H9 (cell line): ENCODE measurements around the gene WDHD1. TPM values are rescaled to one million over a fixed set of nuclear protein-coding genes. Genes with fewer than 3 reads are reported as not detected.
A peak's percentile ranks its signal among the peaks of the same experiment; 100 is the strongest.

Experiments
- DNase-seq: peaks from one replicate; pipeline ENCODE4 v3.0.0-alpha.2; 2017
- H2AFZ ChIP-seq: one replicate; pipeline ENCODE4 v1.6.1; 2013; ENCODE audit warnings: mild to moderate bottlenecking, low read length, control low read depth, moderate library complexity
- H2AK5ac ChIP-seq: 2 replicates; pipeline ENCODE4 v1.6.1; 2013; ENCODE audit warnings: low read length, control low read depth, mixed read lengths; ENCODE audit not compliant: insufficient read length
- H2BK120ac ChIP-seq: one replicate; pipeline ENCODE4 v1.6.1; 2013; ENCODE audit warnings: low read depth, mild to moderate bottlenecking, low read length, control low read depth, inconsistent platforms; ENCODE audit not compliant: poor library complexity, severe bottlenecking
- H2BK12ac ChIP-seq: 2 replicates; pipeline ENCODE4 v1.6.1; 2013; ENCODE audit warnings: low read length, control low read depth, mixed read lengths, low read depth; ENCODE audit not compliant: insufficient read length
- H2BK15ac ChIP-seq: 2 replicates; pipeline ENCODE4 v1.6.1; 2013; ENCODE audit warnings: low read depth, low read length, control low read depth
- H2BK20ac ChIP-seq: one replicate; pipeline ENCODE4 v1.6.1; 2013; ENCODE audit warnings: low read depth, mild to moderate bottlenecking, low read length, control low read depth, inconsistent platforms; ENCODE audit not compliant: poor library complexity, severe bottlenecking
- H2BK5ac ChIP-seq: 2 replicates; pipeline ENCODE4 v1.6.1; 2013; ENCODE audit warnings: low read length, control low read depth, mixed read lengths; ENCODE audit not compliant: insufficient read length
- H3K14ac ChIP-seq: 2 replicates; pipeline ENCODE4 v1.6.1; 2013; ENCODE audit warnings: low read length, control low read depth; ENCODE audit not compliant: insufficient read depth
- H3K18ac ChIP-seq: 2 replicates; pipeline ENCODE4 v1.6.1; 2013; ENCODE audit warnings: low read depth, mild to moderate bottlenecking, mixed read lengths, low read length, control low read depth; ENCODE audit not compliant: insufficient read length
- H3K23ac ChIP-seq: 2 replicates; pipeline ENCODE4 v1.6.1; 2013; ENCODE audit warnings: low read length, control low read depth, mixed read lengths, low read depth; ENCODE audit not compliant: insufficient read length
- H3K23me2 ChIP-seq: 2 replicates; pipeline ENCODE4 v1.6.1; 2013; ENCODE audit warnings: low read depth, mild to moderate bottlenecking, mixed read lengths, low read length, control low read depth; ENCODE audit not compliant: insufficient read length, poor library complexity, severe bottlenecking
- H3K27ac ChIP-seq: 2 replicates; pipeline ENCODE4 v1.5.1; 2013; ENCODE audit warnings: low read length, control low read depth, mixed read lengths, low read depth; ENCODE audit not compliant: insufficient read length
- H3K27me3 ChIP-seq: 2 replicates; pipeline ENCODE4 v1.6.1; 2013; ENCODE audit warnings: low read length, control low read depth, inconsistent platforms; ENCODE audit not compliant: insufficient read depth
- H3K4ac ChIP-seq: 2 replicates; pipeline ENCODE4 v1.6.1; 2013; ENCODE audit warnings: low read depth, mild to moderate bottlenecking, control low read depth, inconsistent platforms, low read length, moderate library complexity
- H3K4me1 ChIP-seq: 2 replicates; pipeline ENCODE4 v1.6.1; 2013; ENCODE audit warnings: low read length, control low read depth, inconsistent platforms; ENCODE audit not compliant: insufficient read depth
- H3K4me2 ChIP-seq: 2 replicates; pipeline ENCODE4 v1.6.1; 2013; ENCODE audit warnings: low read length, control low read depth, mixed read lengths; ENCODE audit not compliant: insufficient read length, insufficient read depth
- H3K56ac ChIP-seq: 2 replicates; pipeline ENCODE4 v1.6.1; 2013; ENCODE audit warnings: low read depth, mild to moderate bottlenecking, mixed read lengths, low read length, control low read depth; ENCODE audit not compliant: insufficient read length
- H3K79me1 ChIP-seq: 2 replicates; pipeline ENCODE4 v1.6.1; 2013; ENCODE audit warnings: low read depth, mild to moderate bottlenecking, moderate library complexity, low read length, control low read depth, inconsistent platforms; ENCODE audit not compliant: insufficient read depth, poor library complexity, severe bottlenecking
- H3K79me2 ChIP-seq: 2 replicates; pipeline ENCODE4 v1.6.1; 2013; ENCODE audit warnings: low read length, control low read depth, inconsistent platforms; ENCODE audit not compliant: insufficient read depth
- H3K9ac ChIP-seq: 2 replicates; pipeline ENCODE4 v1.6.1; 2013; ENCODE audit warnings: low read length, control low read depth, mixed read lengths; ENCODE audit not compliant: insufficient read length; ENCODE audit errors: extremely low read depth
- H3K9me3 ChIP-seq: one replicate; pipeline ENCODE4 v1.6.1; 2013; ENCODE audit warnings: low read depth, low read length, inconsistent platforms; ENCODE audit not compliant: control insufficient read depth
- H3T11ph ChIP-seq: one replicate; pipeline ENCODE4 v1.6.1; 2013; ENCODE audit warnings: mild to moderate bottlenecking, low read length, control low read depth, inconsistent platforms
- H4K20me1 ChIP-seq: one replicate; pipeline ENCODE4 v1.6.1; 2013; ENCODE audit not compliant: control insufficient read depth, insufficient read length, insufficient read depth
- H4K5ac ChIP-seq: 2 replicates; pipeline ENCODE4 v1.6.1; 2013; ENCODE audit warnings: low read depth, mild to moderate bottlenecking, mixed read lengths, low read length, control low read depth; ENCODE audit not compliant: insufficient read length
- H4K8ac ChIP-seq: replicated peaks from 2 replicates; pipeline ENCODE4 v1.6.1; 2013; ENCODE audit warnings: low read length, control low read depth, mixed read lengths, low read depth; ENCODE audit not compliant: insufficient read length
- H4K91ac ChIP-seq: 2 replicates; pipeline ENCODE4 v1.6.1; 2013; ENCODE audit warnings: low read depth, mild to moderate bottlenecking, moderate library complexity, mixed read lengths, low read length, control low read depth; ENCODE audit not compliant: insufficient read length
- H3K27ac Mint-ChIP-seq, 3 experiments: 2 replicates in 2 of 3; 3 replicates in 1 of 3; pipeline ENCODE4 v1.8.0; 2020 to 2021; ENCODE audit warnings: mixed read lengths in 3 of 3, mild to moderate bottlenecking in 1 of 3, moderate library complexity in 1 of 3
- H3K27me3 Mint-ChIP-seq: 2 replicates; pipeline ENCODE4 v1.8.0; 2021; ENCODE audit warnings: low read depth, mild to moderate bottlenecking, moderate library complexity, mixed read lengths
- H3K36me3 Mint-ChIP-seq, 3 experiments: 2 replicates in 2 of 3; 3 replicates in 1 of 3; pipeline ENCODE4 v1.8.0; 2020 to 2021; ENCODE audit warnings: low read depth in 3 of 3, mixed read lengths in 3 of 3; ENCODE audit not compliant: insufficient read depth in 1 of 3
- H3K4me1 Mint-ChIP-seq, 2 experiments: 2 replicates each; pipeline ENCODE4 v1.8.0; 2020; ENCODE audit warnings: mixed read lengths in 2 of 2
- H3K4me3 Mint-ChIP-seq, 2 experiments: 2 replicates in 1 of 2; 3 replicates in 1 of 2; pipeline ENCODE4 v1.8.0; 2020 to 2021; ENCODE audit warnings: mild to moderate bottlenecking in 2 of 2, mixed read lengths in 2 of 2, moderate library complexity in 1 of 2
- H3K9me3 Mint-ChIP-seq, 2 experiments: 2 replicates in 1 of 2; 3 replicates in 1 of 2; pipeline ENCODE4 v1.8.0; 2020; ENCODE audit warnings: mild to moderate bottlenecking in 2 of 2, mixed read lengths in 2 of 2, moderate library complexity in 1 of 2
- CTCF ChIP-seq: fragments of 200-600 bp; sonication (generic); conservative IDR thresholded peaks from 3 replicates; pipeline ENCODE4 v1.8.0; 2021; ENCODE audit warnings: antibody characterized with exemption, mild to moderate bottlenecking
- WGBS: extraction: QIAGEN DNeasy Blood & Tissue Kit; methylation state at CpG from one replicate; pipeline ENCODE4 v1.1.7; 2013; ENCODE audit warnings: missing lambda C conversion rate, low lambda C conversion rate, mixed read lengths; ENCODE audit not compliant: insufficient read length; ENCODE audit errors: extremely low coverage; 5-methylcytosine and 5-hydroxymethylcytosine counted together
- total RNA-seq: library from RNA; stranded (reverse); gene quantifications from 2 replicates; pipeline ENCODE4 v1.2.1, GENCODE V29; 2021

Gene WDHD1
- total RNA-seq, 1 experiment from 2014 or later: 93.7 TPM

DNA sequence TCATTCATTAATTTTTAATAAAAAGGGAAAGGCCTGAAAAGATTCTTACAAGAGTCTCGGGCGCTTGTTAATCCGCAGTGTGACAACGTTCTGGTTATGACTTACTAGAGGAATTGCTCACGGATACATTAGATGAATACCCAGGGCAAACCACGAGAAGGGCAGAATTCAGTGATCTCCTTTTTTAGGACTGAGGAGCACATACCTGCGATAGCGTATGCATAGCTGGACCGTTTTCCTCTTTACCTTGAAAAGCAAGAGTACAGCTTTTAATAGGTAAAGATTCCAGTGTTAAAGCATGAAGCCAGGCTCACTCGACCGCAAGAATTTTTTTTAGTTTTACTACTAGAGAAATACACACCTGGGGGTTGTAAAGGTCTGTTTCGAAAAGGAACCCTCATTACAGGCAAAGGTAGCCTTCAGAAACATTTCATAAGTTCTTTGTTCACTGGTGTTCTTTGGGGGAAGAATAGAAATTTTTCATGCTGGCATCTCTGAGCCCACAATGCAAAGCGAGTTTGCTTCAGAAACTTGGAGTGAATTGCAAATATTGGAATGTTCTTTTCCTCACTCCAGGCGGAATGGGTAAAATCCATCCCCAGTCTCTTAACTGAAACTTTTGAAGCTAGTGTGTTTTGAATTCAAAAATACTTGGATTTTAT lies 25.5 kb upstream of the WDHD1 start:
- Histone ChIP-seq H3K18ac (peak overlapping the region; percentile 99), H2AK5ac (peak overlapping the region; percentile 66), H4K20me1 (no peaks in the 10 kb centered on the region), H3K56ac (peak overlapping the region; percentile 100), H2BK120ac (peak overlapping the region; percentile 98), H4K5ac (peak overlapping the region; percentile 100), H3K23me2 (peaks cover 10% of the 10 kb centered on the region), H4K91ac (peak overlapping the region; percentile 90), H3K4ac (peak overlapping the region; percentile 100; the same call in 1 of the 2 replicates), H2BK15ac (no peak overlapping the region), H3K79me2 (peaks cover 27% of the 10 kb centered on the region; the same call in 1 of the 2 replicates), H4K8ac (peak overlapping the region; percentile 99), H2AFZ (no peak overlapping the region), H3K9me3 (no peaks in the 10 kb centered on the region), H2BK12ac (peak overlapping the region; percentile 96), H3K23ac (no peak overlapping the region), H3K9ac (peak overlapping the region; percentile 100), H3K27ac (peak overlapping the region; percentile 95), H3T11ph (peak overlapping the region; percentile 99), H3K14ac (peak overlapping the region; percentile 99; the same call in 1 of the 2 replicates), H2BK5ac (peak overlapping the region; percentile 99), H3K4me1 (no peaks in the 10 kb centered on the region; the same call in 1 of the 2 replicates), H3K27me3 (no peaks in the 10 kb centered on the region), H3K79me1 (peaks cover 7% of the 10 kb centered on the region), H3K4me2 (peak overlapping the region; percentile 93), H2BK20ac (peak overlapping the region; percentile 100)
- H3K36me3 Mint-ChIP-seq: peaks cover 11 to 25% (median 23%) of the 10 kb centered on the region in 3 experiments; a peak in 6 of 7 replicates
- peaks cover 30% of the 10 kb centered on the region in 2 experiments for H3K4me1 Mint-ChIP-seq
- no peak for TF ChIP-seq CTCF
- H3K27ac Mint-ChIP-seq: peak overlapping the region; percentile 96 to 99 (median 99)
- H3K27me3 Mint-ChIP-seq: no peaks in the 10 kb centered on the region
- WGBS: no CpG with 5 or more reads among the region's 14 CpGs
- DNase-seq: no peak
- H3K9me3 Mint-ChIP-seq: no peaks in the 10 kb centered on the region; a peak in 1 of 5 replicates
- peak overlapping the region; percentile 86 to 95 for H3K4me3 Mint-ChIP-seq
